Mucosa of rectum (tissue), 2 donors: ENCODE data around the gene SPIB.
"Not testable (repeated sequence)": the region's sequence is repeated elsewhere in the genome, so short reads cannot be mapped to it uniquely, and the experiment has no call there.

ENCODE experiments used
- H3K27ac ChIP-seq, 2 donors: one replicate each; pipeline ENCODE4 v1.7.0; 2013; ENCODE audit warnings: inconsistent platforms in 2 of 2, low read depth in 2 of 2, low read length in 2 of 2
- H3K27me3 ChIP-seq, 2 donors: one replicate each; pipeline ENCODE4 v1.7.0; 2013; ENCODE audit warnings: low read length in 2 of 2; ENCODE audit not compliant: control insufficient read depth in 2 of 2, insufficient read depth in 2 of 2
- H3K36me3 ChIP-seq, 2 donors: one replicate each; pipeline ENCODE4 v1.7.0; 2013; ENCODE audit warnings: low read length in 2 of 2; ENCODE audit not compliant: control insufficient read depth in 2 of 2, insufficient read depth in 2 of 2
- H3K4me1 ChIP-seq, 2 donors: one replicate each; pipeline ENCODE4 v1.7.0; 2013; ENCODE audit warnings: low read length in 2 of 2, mild to moderate bottlenecking in 1 of 2; ENCODE audit not compliant: control insufficient read depth in 2 of 2, insufficient read depth in 2 of 2
- H3K4me3 ChIP-seq, 2 donors: one replicate each; pipeline ENCODE4 v1.7.0; 2013; ENCODE audit warnings: low read length in 2 of 2
- H3K9ac ChIP-seq, 2 donors: one replicate each; pipeline ENCODE4 v1.7.0; 2013; ENCODE audit warnings: low read length in 2 of 2, low read depth in 1 of 2, mild to moderate bottlenecking in 1 of 2
- H3K9me3 ChIP-seq, 2 donors: one replicate each; pipeline ENCODE4 v1.7.0; 2013; ENCODE audit warnings: low read length in 2 of 2; ENCODE audit not compliant: control insufficient read depth in 2 of 2
- donor health status: healthy.
- donor health status: Normal muscosa, but diverticular disease.

SPIB gene

GRCh38 chr19:50435221-50435620, 16.5 kb downstream of the SPIB start:
- no peak overlapping the region for H3K4me3 ChIP-seq
- no peak overlapping the region for H3K9ac ChIP-seq
- H3K4me1 ChIP-seq = peaks cover 2 to 9% of the 10 kb centered on the region in 2 donors
- no peaks in the 10 kb centered on the region for H3K9me3 ChIP-seq
- H3K36me3 ChIP-seq = no peaks in the 10 kb centered on the region
- H3K27ac ChIP-seq = no peak overlapping the region
- peaks cover 11 to 12% of the 10 kb centered on the region in 2 donors for H3K27me3 ChIP-seq

GRCh38 chr19:50435627-50436026, 16.9 kb downstream of the SPIB start:
- Histone ChIP-seq H3K27me3 (peaks cover 10 to 11% of the 10 kb centered on the region in 2 donors), H3K9ac (no peak overlapping the region), H3K36me3 (no peaks in the 10 kb centered on the region), H3K4me1 (peaks cover 2 to 9% of the 10 kb centered on the region in 2 donors), H3K4me3 (no peak overlapping the region), H3K27ac (no peak overlapping the region), H3K9me3 (no peaks in the 10 kb centered on the region)

GRCh38 chr19:50437862-50438449, 19.2 kb downstream of the SPIB start:
- no peak overlapping the region for H3K4me3 ChIP-seq
- no peak overlapping the region for H3K9ac ChIP-seq
- peaks cover 0 to 5% of the 10 kb centered on the region in 2 donors for H3K27me3 ChIP-seq
- H3K36me3 ChIP-seq = no peaks in the 10 kb centered on the region
- no peaks in the 10 kb centered on the region for H3K4me1 ChIP-seq
- no peak overlapping the region for H3K27ac ChIP-seq
- no peaks in the 10 kb centered on the region for H3K9me3 ChIP-seq

GRCh38 chr19:50439130-50439529, 20.4 kb downstream of the SPIB start:
- not testable (repeated sequence) for H3K9me3 ChIP-seq, H3K4me3 ChIP-seq, H3K27me3 ChIP-seq, H3K36me3 ChIP-seq, H3K9ac ChIP-seq, H3K4me1 ChIP-seq, H3K27ac ChIP-seq

GRCh38 chr19:50444059-50444458, 25.3 kb downstream of the SPIB start:
- Histone ChIP-seq H3K9ac (no peak overlapping the region), H3K36me3 (no peaks in the 10 kb centered on the region), H3K27me3 (no peaks in the 10 kb centered on the region), H3K27ac (no peak overlapping the region), H3K4me3 (no peak overlapping the region), H3K9me3 (no peaks in the 10 kb centered on the region), H3K4me1 (no peaks in the 10 kb centered on the region)

GRCh38 chr19:50447053-50447452, 28.3 kb downstream of the SPIB start:
- Histone ChIP-seq H3K27ac (no peak overlapping the region), H3K9ac (no peak overlapping the region), H3K9me3 (no peaks in the 10 kb centered on the region), H3K27me3 (peaks cover 5 to 6% of the 10 kb centered on the region in 2 donors), H3K4me1 (no peaks in the 10 kb centered on the region), H3K4me3 (no peak overlapping the region), H3K36me3 (no peaks in the 10 kb centered on the region)

- Histone ChIP-seq H3K36me3 (no peaks in the 10 kb centered on the region), H3K27ac (no peak overlapping the region), H3K9me3 (no peaks in the 10 kb centered on the region), H3K9ac (no peak overlapping the region), H3K4me1 (no peaks in the 10 kb centered on the region), H3K27me3 (peaks cover 5 to 6% of the 10 kb centered on the region in 2 donors), H3K4me3 (no peak overlapping the region)
These were observed 29.0 kb downstream of the SPIB start for GRCh38 chr19:50447750-50448149.

- Histone ChIP-seq H3K36me3 (no peaks in the 10 kb centered on the region), H3K4me1 (no peaks in the 10 kb centered on the region), H3K4me3 (no peak overlapping the region), H3K9me3 (no peaks in the 10 kb centered on the region), H3K27ac (no peak overlapping the region), H3K27me3 (peaks cover 5 to 6% of the 10 kb centered on the region in 2 donors), H3K9ac (no peak overlapping the region)
These were observed 30.6 kb downstream of the SPIB start for GRCh38 chr19:50449236-50449899.

GRCh38 chr19:50450369-50451222, 31.9 kb downstream of the SPIB start:
- Histone ChIP-seq H3K27ac (no peak overlapping the region), H3K9me3 (no peaks in the 10 kb centered on the region), H3K27me3 (peaks cover 5 to 6% of the 10 kb centered on the region in 2 donors), H3K4me1 (no peaks in the 10 kb centered on the region), H3K9ac (no peak overlapping the region), H3K4me3 (no peak overlapping the region), H3K36me3 (no peaks in the 10 kb centered on the region)

- H3K4me3 ChIP-seq = no peak overlapping the region
- H3K27me3 ChIP-seq = peaks cover 5 to 6% of the 10 kb centered on the region in 2 donors
- no peaks in the 10 kb centered on the region for H3K36me3 ChIP-seq
- H3K9me3 ChIP-seq = no peaks in the 10 kb centered on the region
- H3K4me1 ChIP-seq = no peaks in the 10 kb centered on the region
- no peak overlapping the region for H3K27ac ChIP-seq
- no peak overlapping the region for H3K9ac ChIP-seq
These were observed 32.4 kb downstream of the SPIB start for GRCh38 chr19:50451223-50451534.
